HepG2 (cell line): Measurements from ENCODE around the gene SGCE.

ENCODE experiments used
- POLR2AphosphoS5 ChIP-seq: IDR thresholded peaks from 2 replicates; pipeline ENCODE4 v1.6.1; 2012; ENCODE audit warnings: low read depth, low read length
- TF ChIP-seq, protein P1 (sequence below): IDR thresholded peaks from 2 replicates; pipeline ENCODE4 v1.6.1; 2016; ENCODE audit warnings: missing compliant biosample characterization, missing genetic modification reagents, borderline replicate concordance
- TF ChIP-seq, protein P2 (sequence below): IDR thresholded peaks from 2 replicates; pipeline ENCODE4 v1.6.1; 2012; ENCODE audit warnings: inconsistent platforms
- TF ChIP-seq, protein P3 (sequence below): sonication (generic); formaldehyde crosslinking; IDR thresholded peaks from 2 replicates; pipeline ENCODE4 v1.5.0; 2020; ENCODE audit warnings: mild to moderate bottlenecking, missing genetic modification reagents, moderate library complexity

DNA sequence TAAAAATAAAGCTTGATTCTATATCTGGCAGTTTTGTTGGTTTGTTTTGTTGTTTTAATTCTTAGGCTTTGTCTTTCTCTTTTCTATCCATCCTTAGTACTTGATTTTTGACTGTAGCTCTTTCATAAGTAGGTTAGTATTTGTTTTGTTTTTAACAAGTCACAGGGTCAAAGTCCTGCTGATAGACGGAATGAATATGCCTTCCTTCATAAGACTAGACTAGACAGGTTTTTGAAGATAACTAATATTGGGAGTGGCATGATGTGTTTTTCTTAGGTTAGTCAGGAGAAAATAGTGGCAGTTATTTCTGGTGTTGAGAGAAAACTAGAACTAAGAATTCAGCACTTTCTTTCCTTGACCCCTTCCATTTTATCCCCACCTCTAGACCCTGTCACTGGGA is 96.0 kb downstream of the SGCE start:
- TF ChIP-seq, protein P1, sequence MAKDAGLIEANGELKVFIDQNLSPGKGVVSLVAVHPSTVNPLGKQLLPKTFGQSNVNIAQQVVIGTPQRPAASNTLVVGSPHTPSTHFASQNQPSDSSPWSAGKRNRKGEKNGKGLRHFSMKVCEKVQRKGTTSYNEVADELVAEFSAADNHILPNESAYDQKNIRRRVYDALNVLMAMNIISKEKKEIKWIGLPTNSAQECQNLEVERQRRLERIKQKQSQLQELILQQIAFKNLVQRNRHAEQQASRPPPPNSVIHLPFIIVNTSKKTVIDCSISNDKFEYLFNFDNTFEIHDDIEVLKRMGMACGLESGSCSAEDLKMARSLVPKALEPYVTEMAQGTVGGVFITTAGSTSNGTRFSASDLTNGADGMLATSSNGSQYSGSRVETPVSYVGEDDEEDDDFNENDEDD (CRISPR knock-in tag): no peak
- TF ChIP-seq, protein P2, sequence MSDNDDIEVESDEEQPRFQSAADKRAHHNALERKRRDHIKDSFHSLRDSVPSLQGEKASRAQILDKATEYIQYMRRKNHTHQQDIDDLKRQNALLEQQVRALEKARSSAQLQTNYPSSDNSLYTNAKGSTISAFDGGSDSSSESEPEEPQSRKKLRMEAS: no peak
- no peak for TF ChIP-seq POLR2AphosphoS5
- TF ChIP-seq, protein P3, sequence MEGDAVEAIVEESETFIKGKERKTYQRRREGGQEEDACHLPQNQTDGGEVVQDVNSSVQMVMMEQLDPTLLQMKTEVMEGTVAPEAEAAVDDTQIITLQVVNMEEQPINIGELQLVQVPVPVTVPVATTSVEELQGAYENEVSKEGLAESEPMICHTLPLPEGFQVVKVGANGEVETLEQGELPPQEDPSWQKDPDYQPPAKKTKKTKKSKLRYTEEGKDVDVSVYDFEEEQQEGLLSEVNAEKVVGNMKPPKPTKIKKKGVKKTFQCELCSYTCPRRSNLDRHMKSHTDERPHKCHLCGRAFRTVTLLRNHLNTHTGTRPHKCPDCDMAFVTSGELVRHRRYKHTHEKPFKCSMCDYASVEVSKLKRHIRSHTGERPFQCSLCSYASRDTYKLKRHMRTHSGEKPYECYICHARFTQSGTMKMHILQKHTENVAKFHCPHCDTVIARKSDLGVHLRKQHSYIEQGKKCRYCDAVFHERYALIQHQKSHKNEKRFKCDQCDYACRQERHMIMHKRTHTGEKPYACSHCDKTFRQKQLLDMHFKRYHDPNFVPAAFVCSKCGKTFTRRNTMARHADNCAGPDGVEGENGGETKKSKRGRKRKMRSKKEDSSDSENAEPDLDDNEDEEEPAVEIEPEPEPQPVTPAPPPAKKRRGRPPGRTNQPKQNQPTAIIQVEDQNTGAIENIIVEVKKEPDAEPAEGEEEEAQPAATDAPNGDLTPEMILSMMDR: no peak
